ENCODE measurements around the gene NDUFAF2.

Gene NDUFAF2

GRCh38 chr5:61097465-61097864, 152.5 kb downstream of the NDUFAF2 start:
- H3K9ac ChIP-seq (ENCODE audit: low read depth, low read length), result no peak overlapping the region
- H2AFZ ChIP-seq (ENCODE audit: low read depth, low read length), result no peak overlapping the region
- no peak overlapping the region for H3K27ac ChIP-seq (ENCODE audit: low read length)
- no peaks in the 10 kb centered on the region for H3K4me1 ChIP-seq (ENCODE audit: insufficient read depth, low read length)
- H3K9me3 ChIP-seq (ENCODE audit: insufficient read depth, low read length, severe bottlenecking), result peaks cover 3% of the 10 kb centered on the region
- H3K27me3 ChIP-seq (ENCODE audit: insufficient read depth, low read length, poor library complexity), result no peaks in the 10 kb centered on the region
- no peaks in the 10 kb centered on the region for H3K79me2 ChIP-seq (ENCODE audit: insufficient read depth, low read length)
- no peak overlapping the region for H3K4me2 ChIP-seq (ENCODE audit: insufficient read depth, low read length)
- no peaks in the 10 kb centered on the region for H4K20me1 ChIP-seq (ENCODE audit: insufficient read depth, low read length)
- DNase-seq (no peak), ATAC-seq (ENCODE audit: insufficient read depth, low read depth) (no peak)
- H3K36me3 ChIP-seq (ENCODE audit: insufficient read depth, low read length), result no peaks in the 10 kb centered on the region; the same call in 1 of the 2 replicates
- no peak overlapping the region for H3K4me3 ChIP-seq (ENCODE audit: low read depth in 1 of 2, low read length in 2 of 2)
- no peak for TF ChIP-seq CTCF (IDR thresholded peaks at IDR 0.05; ENCODE audit: borderline replicate concordance, extremely low read depth, low read length, poor library complexity, severe bottlenecking)
- TF ChIP-seq EZH2 (IDR thresholded peaks at IDR 0.05; ENCODE audit: borderline replicate concordance, low read depth, low read length, severe bottlenecking), result no peak

- H3K4me3 ChIP-seq (ENCODE audit: low read depth in 1 of 2, low read length in 2 of 2), result no peak overlapping the region
- no peaks in the 10 kb centered on the region; the same call in 1 of the 2 replicates for H3K36me3 ChIP-seq (ENCODE audit: insufficient read depth, low read length)
- ATAC-seq (ENCODE audit: insufficient read depth, low read depth), result no peak
- H3K27ac ChIP-seq (ENCODE audit: low read length), result no peak overlapping the region
- H3K4me2 ChIP-seq (ENCODE audit: insufficient read depth, low read length), result no peak overlapping the region
- H4K20me1 ChIP-seq (ENCODE audit: insufficient read depth, low read length), result no peaks in the 10 kb centered on the region
- H3K9me3 ChIP-seq (ENCODE audit: insufficient read depth, low read length, severe bottlenecking), result peaks cover 3% of the 10 kb centered on the region
- H3K4me1 ChIP-seq (ENCODE audit: insufficient read depth, low read length), result no peaks in the 10 kb centered on the region
- no peak overlapping the region for H3K9ac ChIP-seq (ENCODE audit: low read depth, low read length)
- no peaks in the 10 kb centered on the region for H3K27me3 ChIP-seq (ENCODE audit: insufficient read depth, low read length, poor library complexity)
- no peaks in the 10 kb centered on the region for H3K79me2 ChIP-seq (ENCODE audit: insufficient read depth, low read length)
- no peak for DNase-seq
- TF ChIP-seq CTCF (IDR thresholded peaks at IDR 0.05; ENCODE audit: borderline replicate concordance, extremely low read depth, low read length, poor library complexity, severe bottlenecking) (no peak), EZH2 (IDR thresholded peaks at IDR 0.05; ENCODE audit: borderline replicate concordance, low read depth, low read length, severe bottlenecking) (no peak)
- H2AFZ ChIP-seq (ENCODE audit: low read depth, low read length), result no peak overlapping the region
Measured at GRCh38 chr5:61098251-61098995, 153.4 kb downstream of the NDUFAF2 start.

GRCh38 chr5:61100437-61100836, 155.4 kb downstream of the NDUFAF2 start:
- H3K79me2 ChIP-seq (ENCODE audit: insufficient read depth, low read length), result no peaks in the 10 kb centered on the region
- no peak overlapping the region for H2AFZ ChIP-seq (ENCODE audit: low read depth, low read length)
- H3K27ac ChIP-seq (ENCODE audit: low read length), result no peak overlapping the region
- ATAC-seq (ENCODE audit: insufficient read depth, low read depth), result no peak
- TF ChIP-seq EZH2 (IDR thresholded peaks at IDR 0.05; ENCODE audit: borderline replicate concordance, low read depth, low read length, severe bottlenecking), result no peak
- TF ChIP-seq CTCF (IDR thresholded peaks at IDR 0.05; ENCODE audit: borderline replicate concordance, extremely low read depth, low read length, poor library complexity, severe bottlenecking), result no peak
- no peaks in the 10 kb centered on the region for H4K20me1 ChIP-seq (ENCODE audit: insufficient read depth, low read length)
- DNase-seq, result no peak
- no peaks in the 10 kb centered on the region for H3K4me1 ChIP-seq (ENCODE audit: insufficient read depth, low read length)
- H3K4me3 ChIP-seq (ENCODE audit: low read depth in 1 of 2, low read length in 2 of 2), result no peak overlapping the region
- H3K9me3 ChIP-seq (ENCODE audit: insufficient read depth, low read length, severe bottlenecking), result peaks cover 3% of the 10 kb centered on the region
- H3K9ac ChIP-seq (ENCODE audit: low read depth, low read length), result no peak overlapping the region
- no peaks in the 10 kb centered on the region; the same call in 1 of the 2 replicates for H3K36me3 ChIP-seq (ENCODE audit: insufficient read depth, low read length)
- H3K27me3 ChIP-seq (ENCODE audit: insufficient read depth, low read length, poor library complexity), result no peaks in the 10 kb centered on the region
- no peak overlapping the region for H3K4me2 ChIP-seq (ENCODE audit: insufficient read depth, low read length)
